Bronchial epithelial cell (primary cell): ENCODE results near the gene SYNCRIP. TPM values are rescaled to one million over a fixed set of nuclear protein-coding genes. Genes with fewer than 3 reads are reported as not detected.

Source experiments
- DNase-seq: peaks from one replicate; pipeline ENCODE4 v3.0.0-alpha.2; 2010; ENCODE audit warnings: low read depth
- FAIRE-seq: peaks from 2 replicates; lab custom pipeline; 2011; peaks lifted over from hg19 to GRCh38; lab: Jason Lieb, UNC
- H3K27me3 ChIP-seq: 2 replicates; pipeline ENCODE4 v1.5.1; 2011; ENCODE audit warnings: low read length; ENCODE audit not compliant: control insufficient read depth, insufficient read depth
- H3K36me3 ChIP-seq: 2 replicates; pipeline ENCODE4 v1.5.1; 2011; ENCODE audit warnings: low read length; ENCODE audit not compliant: control insufficient read depth, insufficient read depth
- H3K4me3 ChIP-seq: 2 replicates; pipeline ENCODE4 v1.5.1; 2011; ENCODE audit warnings: mild to moderate bottlenecking, low read depth, low read length, control low read depth
- total RNA-seq: library from RNA; depleted of rRNA; stranded (reverse); fragments of >200 nt; gene quantifications from 2 replicates; pipeline ENCODE4 v1.2.1, GENCODE V29; 2014
- TF ChIP-seq, protein P1 (sequence below): IDR thresholded peaks from 2 replicates; pipeline ENCODE4 v1.5.1; 2011; ENCODE audit warnings: mild to moderate bottlenecking, moderate library complexity, low read length, control low read depth, inconsistent platforms; ENCODE audit not compliant: insufficient read depth, severe bottlenecking

Gene SYNCRIP
- total RNA-seq, 1 donor from 2014 or later, result 66.6 TPM

DNA sequence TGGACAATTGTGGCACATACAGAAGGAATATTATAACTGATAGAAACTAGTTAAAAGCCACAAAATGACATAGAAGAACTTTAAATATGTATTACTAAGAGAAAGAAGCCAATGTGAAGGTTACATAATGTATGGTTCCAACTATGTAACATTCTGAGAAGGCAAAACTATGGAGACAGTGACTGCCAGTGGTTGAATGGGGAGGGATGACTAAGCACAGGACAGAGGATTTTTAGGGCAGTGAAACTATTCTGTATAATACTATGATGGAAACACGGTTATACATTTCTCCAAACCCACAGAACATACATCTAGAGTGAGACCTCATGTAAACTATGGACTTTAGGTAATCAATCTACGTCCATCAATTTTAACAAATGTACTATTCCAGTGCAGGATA, 22.4 kb downstream of the SYNCRIP start:
- H3K4me3 ChIP-seq, result no peak overlapping the region
- DNase-seq (no peak), FAIRE-seq (no peak)
- peaks cover 10% of the 10 kb centered on the region for H3K36me3 ChIP-seq
- TF ChIP-seq, protein P1, sequence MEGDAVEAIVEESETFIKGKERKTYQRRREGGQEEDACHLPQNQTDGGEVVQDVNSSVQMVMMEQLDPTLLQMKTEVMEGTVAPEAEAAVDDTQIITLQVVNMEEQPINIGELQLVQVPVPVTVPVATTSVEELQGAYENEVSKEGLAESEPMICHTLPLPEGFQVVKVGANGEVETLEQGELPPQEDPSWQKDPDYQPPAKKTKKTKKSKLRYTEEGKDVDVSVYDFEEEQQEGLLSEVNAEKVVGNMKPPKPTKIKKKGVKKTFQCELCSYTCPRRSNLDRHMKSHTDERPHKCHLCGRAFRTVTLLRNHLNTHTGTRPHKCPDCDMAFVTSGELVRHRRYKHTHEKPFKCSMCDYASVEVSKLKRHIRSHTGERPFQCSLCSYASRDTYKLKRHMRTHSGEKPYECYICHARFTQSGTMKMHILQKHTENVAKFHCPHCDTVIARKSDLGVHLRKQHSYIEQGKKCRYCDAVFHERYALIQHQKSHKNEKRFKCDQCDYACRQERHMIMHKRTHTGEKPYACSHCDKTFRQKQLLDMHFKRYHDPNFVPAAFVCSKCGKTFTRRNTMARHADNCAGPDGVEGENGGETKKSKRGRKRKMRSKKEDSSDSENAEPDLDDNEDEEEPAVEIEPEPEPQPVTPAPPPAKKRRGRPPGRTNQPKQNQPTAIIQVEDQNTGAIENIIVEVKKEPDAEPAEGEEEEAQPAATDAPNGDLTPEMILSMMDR, result no peak
- no peaks in the 10 kb centered on the region for H3K27me3 ChIP-seq

DNA sequence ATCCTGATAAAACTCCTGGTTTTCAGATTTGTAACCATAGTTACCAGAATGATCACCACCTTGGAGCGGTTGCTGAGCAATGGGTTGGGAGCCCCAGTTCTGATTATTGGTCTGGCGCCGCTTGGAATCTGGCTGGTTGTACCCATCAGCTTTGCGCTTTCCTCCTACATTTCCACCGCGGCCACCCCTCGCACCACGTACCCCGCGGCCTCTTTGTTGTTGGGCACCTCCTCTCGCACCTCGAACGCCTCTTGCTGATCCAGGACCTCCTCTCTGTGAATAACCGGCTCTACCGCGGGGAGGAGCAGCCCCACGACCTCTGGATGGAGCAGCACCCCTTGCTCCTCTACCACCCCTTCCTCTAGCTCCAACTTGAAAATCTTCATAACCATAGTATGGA, 27.9 kb downstream of the SYNCRIP start:
- Histone ChIP-seq H3K4me3 (no peak overlapping the region), H3K27me3 (no peaks in the 10 kb centered on the region), H3K36me3 (peaks cover 11% of the 10 kb centered on the region)
- FAIRE-seq (no peak), DNase-seq (no peak)
- TF ChIP-seq, protein P1, result no peak

DNA sequence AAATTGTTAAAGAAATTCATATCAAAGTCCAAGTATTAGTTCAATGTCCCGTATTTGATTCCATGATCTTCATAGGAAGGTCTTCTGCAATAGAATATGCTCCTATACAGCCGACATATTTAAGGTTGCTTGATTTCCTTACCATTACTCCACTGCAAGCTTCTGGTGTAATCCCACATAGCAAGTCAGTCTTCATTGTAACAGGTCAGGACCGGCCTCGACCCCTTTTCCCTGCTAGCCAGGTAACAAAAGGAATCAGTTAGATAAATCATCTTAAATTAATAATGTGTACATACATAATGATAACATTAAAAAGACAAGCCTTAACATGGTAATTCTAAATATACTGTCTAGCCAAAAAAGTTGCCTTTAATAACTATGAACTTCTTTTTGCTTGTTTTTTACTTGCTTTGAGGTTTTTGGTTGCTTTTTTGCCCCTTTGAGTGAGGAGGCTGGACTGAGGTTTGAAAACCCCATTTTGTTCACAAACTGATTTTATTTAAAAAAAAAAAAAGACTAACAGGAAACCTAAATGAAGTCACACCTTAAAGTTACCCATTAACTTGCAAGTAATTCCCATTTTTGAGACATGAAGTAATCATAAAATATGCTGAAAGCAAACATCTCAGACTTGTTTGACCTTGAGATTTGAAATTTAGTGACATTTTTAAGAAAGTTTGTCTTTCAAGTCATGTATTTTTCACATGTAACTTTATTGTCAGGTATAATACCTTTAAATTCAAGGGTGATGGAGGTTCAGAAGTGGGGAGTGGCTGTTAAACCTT, 29.8 kb downstream of the SYNCRIP start:
- Histone ChIP-seq H3K36me3 (peaks cover 6% of the 10 kb centered on the region), H3K27me3 (no peaks in the 10 kb centered on the region), H3K4me3 (no peak overlapping the region)
- TF ChIP-seq, protein P1, result no peak
- DNase-seq (no peak), FAIRE-seq (no peak)

DNA sequence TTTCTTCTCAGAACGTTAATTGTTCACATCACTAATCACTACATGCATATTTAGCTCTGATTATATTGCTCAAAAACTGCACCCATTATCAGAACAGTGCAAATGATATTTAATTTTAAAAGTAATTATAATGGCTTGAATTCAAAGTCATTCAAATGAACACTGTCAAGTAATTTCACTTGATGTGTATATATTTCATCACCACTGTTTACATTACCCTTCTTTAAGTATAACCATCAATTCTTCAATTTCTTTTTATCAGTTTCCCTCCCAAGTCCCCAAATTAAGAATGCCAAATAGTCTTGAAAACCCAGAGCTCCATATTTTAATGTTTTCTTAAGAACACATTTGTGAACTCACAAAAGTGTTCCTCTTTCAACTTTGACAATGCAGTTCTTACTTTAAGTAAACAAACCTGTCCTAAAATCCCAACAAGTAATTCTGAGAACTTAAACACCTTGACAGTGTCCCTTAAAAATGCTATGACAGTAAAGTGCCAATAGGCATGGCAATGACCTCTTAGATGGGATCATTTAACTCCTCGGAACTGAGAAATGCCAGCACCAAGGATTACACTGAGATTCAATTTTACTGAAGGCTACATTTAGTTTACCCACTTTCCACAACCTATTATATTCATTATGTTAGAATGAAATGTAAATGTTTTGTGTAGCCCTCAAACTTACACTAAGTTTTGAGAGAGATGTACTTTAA, 32.3 kb downstream of the SYNCRIP start:
- DNase-seq (no peak), FAIRE-seq (no peak)
- TF ChIP-seq, protein P1, result no peak
- Histone ChIP-seq H3K27me3 (no peaks in the 10 kb centered on the region), H3K36me3 (peaks cover 4% of the 10 kb centered on the region), H3K4me3 (no peak overlapping the region)

DNA sequence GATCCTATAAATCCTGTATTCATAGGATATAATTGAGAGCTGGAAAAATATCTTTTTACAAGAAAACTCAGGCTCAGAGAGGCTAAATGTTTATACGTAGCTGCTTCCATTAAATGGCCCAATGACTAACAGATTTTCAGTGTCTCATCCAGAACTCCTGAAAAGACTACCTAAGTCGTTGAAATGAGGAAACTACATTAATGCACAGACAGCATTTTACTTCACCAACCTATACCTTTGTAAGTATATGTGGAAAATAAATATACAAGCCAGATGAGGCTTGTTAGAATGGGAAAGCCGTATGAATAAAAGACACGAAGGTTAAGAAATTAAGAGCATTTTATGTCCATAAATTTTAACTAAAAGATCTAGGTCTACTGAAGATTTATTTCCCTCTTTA, 40.6 kb downstream of the SYNCRIP start:
- no peak overlapping the region for H3K4me3 ChIP-seq
- no peaks in the 10 kb centered on the region for H3K36me3 ChIP-seq
- DNase-seq (no peak), FAIRE-seq (no peak)
- no peaks in the 10 kb centered on the region for H3K27me3 ChIP-seq
- TF ChIP-seq, protein P1, result no peak
